Endometrial microvascular endothelial cells (primary cell): ENCODE measurements around the gene ATG4B. TPM values are rescaled to one million over a fixed set of nuclear protein-coding genes. Genes with fewer than 3 reads are reported as not detected.
"Not testable (repeated sequence)": the region's sequence is repeated elsewhere in the genome, so short reads cannot be mapped to it uniquely, and the experiment has no call there.

ENCODE experiments used
- in situ Hi-C: cut with HindIII; loops from 2 replicates; pipeline ENCODE4 v1.10.0; 2017; ENCODE audit warnings: low sequenced_read_pairs, low pct_unique_long_range_greater_than_20kb; ENCODE audit errors: inconsistent ontology term
- total RNA-seq: library from RNA; depleted of rRNA; stranded (reverse); fragments of >200 nt; gene quantifications from one replicate; pipeline ENCODE4 v1.2.3, GENCODE V29; 2015; ENCODE audit errors: inconsistent ontology term

ATG4B gene
- total RNA-seq: 67.7 TPM

DNA sequence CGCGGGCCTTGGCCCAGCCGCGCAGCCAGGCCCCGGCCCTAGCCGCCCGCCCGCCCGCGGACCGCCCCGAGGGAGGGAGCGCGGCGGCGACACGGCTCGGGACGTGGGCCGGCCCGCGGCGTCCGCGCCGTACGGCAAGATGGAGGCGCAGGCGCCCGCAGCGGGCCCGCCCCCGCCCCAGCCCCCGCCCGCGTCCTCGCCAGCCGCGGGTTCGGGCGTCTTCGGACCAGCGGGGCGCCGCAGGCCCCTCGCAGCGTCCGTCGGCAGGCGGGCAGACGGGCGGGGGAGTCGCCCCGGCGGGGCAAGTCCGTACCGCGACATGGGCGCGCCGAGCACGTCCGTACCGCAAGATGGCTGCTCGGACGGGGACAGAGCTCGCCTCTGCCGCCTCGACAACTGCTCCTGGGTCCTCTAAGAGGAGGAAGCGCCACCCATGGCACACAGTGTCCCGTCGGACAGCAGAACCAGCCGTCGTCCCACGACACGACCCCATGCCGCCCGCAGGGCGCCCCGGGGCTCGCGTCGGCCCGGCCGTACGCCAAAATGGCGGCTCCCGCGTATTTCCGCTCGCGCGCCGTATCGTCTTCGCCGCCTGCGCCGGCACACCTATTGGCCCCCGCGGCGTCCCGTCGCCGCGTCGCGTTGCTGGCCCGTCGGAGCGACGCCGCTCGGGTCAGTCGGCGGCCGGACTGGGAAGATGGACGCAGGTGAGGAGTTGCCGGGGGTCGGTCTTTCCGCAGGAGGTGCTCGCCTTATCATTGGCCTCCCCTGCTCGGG is at the start of gene ATG4B, which contains the start of gene THAP4:
Gene ATG4B (plus strand): TSS at position 676 of the 777 bp plus-strand sequence. CDS start 22 bp downstream, at position 698.
Gene THAP4 (minus strand): TSS at position 141 of the 777 bp plus-strand sequence. CDS start 141 bp downstream, outside the sequence.
- in situ Hi-C loops: no loop called here

DNA sequence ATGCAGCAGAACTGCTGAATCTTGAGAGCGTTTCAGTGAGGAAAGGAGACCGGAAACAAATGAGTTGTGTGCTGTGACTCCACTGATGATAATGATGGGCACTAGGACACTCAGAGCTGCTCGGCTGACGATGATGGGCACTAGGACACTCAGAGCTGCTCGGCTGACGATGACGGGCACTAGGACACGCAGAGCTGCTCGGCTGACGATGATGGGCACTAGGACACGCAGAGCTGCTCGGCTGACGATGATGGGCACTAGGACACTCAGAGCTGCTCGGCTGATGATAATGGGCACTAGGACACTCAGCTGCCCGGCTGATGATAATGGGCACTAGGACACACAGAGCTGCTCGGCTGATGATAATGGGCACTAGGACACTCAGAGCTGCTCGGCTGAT is 47.6 kb upstream of the ATG4B start:
- in situ Hi-C loops: not testable (repeated sequence)

- in situ Hi-C loops: not testable (repeated sequence)
These were observed 46.7 kb upstream of the ATG4B start for GRCh38 chr2:241590496-241591455.

- in situ Hi-C loops: no loop called here
These were observed 45.2 kb upstream of the ATG4B start for GRCh38 chr2:241592126-241592845.

DNA sequence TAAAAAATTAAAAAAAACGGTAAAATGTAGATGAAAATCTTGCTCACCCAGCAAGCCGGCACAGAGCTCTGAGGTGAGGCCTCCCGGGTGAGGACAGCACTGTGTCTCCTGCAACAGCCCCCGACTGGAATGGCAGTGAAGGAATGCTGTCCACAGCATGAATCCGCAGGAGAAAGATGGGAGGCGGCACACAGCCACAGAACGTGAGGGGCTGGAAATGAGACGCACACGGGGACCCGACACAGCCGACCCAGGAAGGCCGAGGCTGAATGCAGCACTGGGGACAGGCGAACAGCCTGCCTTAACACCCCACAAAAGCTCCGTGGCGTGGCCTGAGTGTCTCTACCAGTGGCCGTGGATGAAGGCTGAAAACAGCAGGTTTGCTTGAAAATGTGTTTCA is 44.2 kb upstream of the ATG4B start:
- in situ Hi-C loops: no loop called here

GRCh38 chr2:241595600-241596140 is 41.8 kb upstream of the ATG4B start:
- in situ Hi-C loops: no loop called here

GRCh38 chr2:241597561-241597960 is 39.9 kb upstream of the ATG4B start:
- in situ Hi-C loops: no loop called here

DNA sequence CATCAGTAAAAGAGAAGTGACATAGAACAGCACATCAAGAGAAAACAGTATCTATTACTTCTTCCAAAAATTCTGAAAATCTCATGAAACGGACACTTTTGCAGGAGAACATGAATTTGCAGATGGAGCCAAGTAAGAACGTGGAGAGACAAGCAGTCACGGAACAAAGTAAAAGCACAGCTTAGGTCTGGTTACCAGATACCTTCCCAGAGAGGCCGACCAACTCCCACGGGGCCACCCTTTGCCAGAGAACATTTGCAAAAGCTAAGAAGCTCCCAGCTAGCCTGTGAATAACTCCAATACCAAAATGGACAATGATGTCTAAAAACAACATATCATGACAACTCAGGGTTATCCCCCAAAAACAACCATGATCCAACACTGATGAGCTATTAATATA is 39.4 kb upstream of the ATG4B start:
- in situ Hi-C loops: no loop called here

GRCh38 chr2:241598487-241598886 is 39.0 kb upstream of the ATG4B start:
- in situ Hi-C loops: no loop called here

- in situ Hi-C loops: no loop called here
These were observed 37.9 kb upstream of the ATG4B start for GRCh38 chr2:241599615-241600014.

GRCh38 chr2:241601841-241602240 is 35.7 kb upstream of the ATG4B start:
- in situ Hi-C loops: no loop called here

DNA sequence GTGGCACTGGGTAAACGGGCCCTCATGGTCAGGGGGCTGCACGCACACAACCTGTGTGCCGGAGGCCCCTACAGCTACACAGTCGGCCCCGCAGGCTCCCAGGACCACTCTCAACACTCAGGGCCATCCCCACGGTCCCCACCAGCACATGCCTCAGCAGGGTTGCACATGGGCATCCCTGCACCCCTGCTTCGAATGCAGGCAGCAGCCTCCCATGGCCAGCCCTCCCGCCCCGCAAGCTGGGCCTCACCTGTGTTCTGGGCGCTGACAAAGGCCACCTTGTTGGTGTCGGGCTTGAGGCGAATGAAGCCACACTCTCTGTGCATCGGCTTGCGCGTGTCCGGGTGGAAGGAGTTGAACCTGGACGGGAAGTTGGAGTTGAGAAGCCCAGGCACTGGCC is 34.8 kb upstream of the ATG4B start:
- in situ Hi-C loops: no loop called here

- in situ Hi-C loops: no loop called here
These were observed 33.8 kb upstream of the ATG4B start for GRCh38 chr2:241603686-241604085.

- in situ Hi-C loops: no loop called here
These were observed 31.3 kb upstream of the ATG4B start for GRCh38 chr2:241606186-241606585.

DNA sequence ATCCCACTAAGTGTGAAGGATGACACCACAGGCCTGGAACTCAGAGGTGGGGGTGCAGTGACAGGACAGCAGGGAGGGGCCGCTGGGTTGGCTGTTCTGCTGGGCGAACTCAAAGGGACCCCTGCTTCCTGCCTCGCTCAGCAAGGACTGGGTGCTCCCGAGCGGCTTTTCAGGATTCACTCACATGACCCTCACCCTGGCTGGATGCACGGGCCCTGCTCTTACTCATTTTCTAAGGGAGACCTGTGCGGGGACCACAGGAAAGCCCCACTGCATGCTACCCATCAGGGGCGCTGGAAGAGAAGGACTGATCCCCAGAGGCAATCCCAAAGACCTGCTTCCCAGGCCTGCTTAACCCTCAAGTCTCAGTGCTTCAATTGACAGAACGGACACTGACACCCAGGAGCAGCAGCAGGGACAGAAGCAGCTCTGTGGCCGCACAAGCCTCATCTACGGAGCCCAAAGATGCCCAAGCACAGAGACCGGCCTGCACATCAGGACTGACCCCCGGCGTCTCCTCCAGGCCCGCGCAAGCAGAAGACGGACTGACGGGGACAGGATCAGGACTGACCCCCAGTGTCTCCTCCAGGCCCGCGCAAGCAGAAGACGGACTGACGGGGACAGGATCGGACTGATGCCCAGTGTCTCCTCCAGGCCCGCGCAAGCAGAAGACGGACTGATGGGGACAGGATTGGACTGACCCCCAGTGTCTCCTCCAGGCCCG is 30.2 kb upstream of the ATG4B start:
- in situ Hi-C loops: no loop called here

- in situ Hi-C loops: no loop called here
These were observed 28.6 kb upstream of the ATG4B start for GRCh38 chr2:241608881-241609280.

DNA sequence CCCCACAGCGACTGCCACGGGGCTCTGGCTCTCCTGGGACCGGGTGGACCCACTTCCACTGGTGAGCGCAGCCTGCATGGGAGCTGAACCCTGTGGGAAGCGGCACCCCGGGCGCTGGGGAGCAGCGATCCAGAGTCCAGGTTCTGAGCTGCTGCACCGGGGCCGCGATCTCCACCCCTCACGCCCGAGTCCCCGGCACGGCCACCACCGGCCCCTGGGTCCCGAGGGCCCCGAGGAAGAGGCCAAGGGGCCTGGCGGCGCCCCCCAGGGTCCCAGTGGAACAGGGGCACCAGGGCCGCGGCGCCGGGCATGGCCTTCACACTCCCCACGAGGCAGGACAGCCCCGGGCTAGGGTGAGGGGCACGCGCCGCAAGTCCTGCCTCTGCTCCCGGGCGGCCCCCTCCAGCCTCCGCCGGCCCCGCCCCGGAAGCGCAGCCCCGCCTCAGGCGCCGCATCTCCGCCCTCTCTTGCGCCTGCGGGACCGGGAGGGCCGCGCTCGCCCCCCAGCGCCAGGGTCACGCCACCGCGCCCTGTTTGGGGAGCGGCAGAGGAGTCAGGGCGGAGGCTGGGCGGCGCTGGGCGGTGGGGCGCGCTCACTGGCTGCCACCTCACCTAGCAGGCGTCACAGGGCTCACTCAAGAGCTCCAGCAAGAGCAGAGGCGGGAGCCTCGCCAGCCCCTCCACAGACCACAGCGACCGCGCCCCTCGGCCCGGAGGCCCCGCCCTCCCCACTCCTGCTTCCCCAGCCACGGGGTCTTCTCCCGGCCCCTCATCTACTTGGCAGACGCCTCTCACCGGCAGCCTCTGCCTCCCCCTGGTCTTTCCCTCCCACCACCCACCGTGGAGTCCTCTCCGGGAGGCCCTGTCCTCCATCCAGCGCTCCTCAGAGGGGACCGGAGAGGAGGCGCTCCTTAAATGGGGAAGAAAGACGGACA is 27.4 kb upstream of the ATG4B start:
- in situ Hi-C loops: no loop called here
